Lung (tissue), 12 donors: ENCODE measurements around the gene TMOD2. TPM values are rescaled to one million over a fixed set of nuclear protein-coding genes. Genes with fewer than 3 reads are reported as not detected.

ENCODE experiments used
- ATAC-seq: fragments of 200-7000 bp; cut with Tn5 transposase; one replicate; pipeline ENCODE4 v1.9.1; 2020; ENCODE audit warnings: moderate number of reproducible peaks; ENCODE audit not compliant: insufficient read depth, low FRiP score
- DNase-seq, 3 donors: peaks; one replicate each; pipeline ENCODE4 v3.0.0-alpha.2; 2013 to 2017
- H3K27ac ChIP-seq, 2 donors: one replicate each; pipeline ENCODE4 v1.5.1; 2013; ENCODE audit warnings: mild to moderate bottlenecking in 2 of 2, moderate library complexity in 2 of 2, control low read depth in 1 of 2, inconsistent platforms in 1 of 2, low read depth in 1 of 2, low read length in 1 of 2
- H3K27me3 ChIP-seq, 3 donors: one replicate each; pipeline ENCODE4 v1.5.1; 2013; ENCODE audit warnings: low read length in 2 of 3; ENCODE audit not compliant: control insufficient read depth in 3 of 3, insufficient read depth in 3 of 3
- H3K36me3 ChIP-seq, 4 donors: one replicate each; pipeline ENCODE4 v1.5.1; 2013; ENCODE audit warnings: low read length in 4 of 4, mild to moderate bottlenecking in 1 of 4, moderate library complexity in 1 of 4; ENCODE audit not compliant: control insufficient read depth in 4 of 4, insufficient read depth in 4 of 4
- H3K4me1 ChIP-seq, 5 donors: one replicate each; pipeline ENCODE4 v1.5.1; 2013; ENCODE audit warnings: low read length in 5 of 5, mild to moderate bottlenecking in 2 of 5, moderate library complexity in 1 of 5; ENCODE audit not compliant: control insufficient read depth in 5 of 5, insufficient read depth in 5 of 5
- H3K4me3 ChIP-seq: one replicate; pipeline ENCODE4 v1.5.1; 2013; ENCODE audit warnings: mild to moderate bottlenecking, control low read depth, moderate library complexity
- H3K9ac ChIP-seq, 2 donors: one replicate each; pipeline ENCODE4 v1.5.1; 2013; ENCODE audit warnings: low read length in 2 of 2, control low read depth in 1 of 2; ENCODE audit not compliant: insufficient read depth in 1 of 2
- H3K9me3 ChIP-seq, 4 donors: one replicate each; pipeline ENCODE4 v1.5.1; 2013; ENCODE audit warnings: low read length in 3 of 4, mild to moderate bottlenecking in 1 of 4, moderate library complexity in 1 of 4; ENCODE audit not compliant: control insufficient read depth in 4 of 4, insufficient read depth in 3 of 4
- WGBS, 2 donors: extraction: QIAGEN DNeasy Blood & Tissue Kit; methylation state at CpG; one replicate each; pipeline ENCODE4 v1.1.7; 2013; 5-methylcytosine and 5-hydroxymethylcytosine counted together
- polyA plus RNA-seq, 2 donors: library from polyadenylated mRNA; stranded (reverse); fragments of 200-250 nt; gene quantifications; one replicate each; pipeline ENCODE4 v1.2.1, GENCODE V29; 2013
- total RNA-seq, 2 donors: library from RNA; depleted of rRNA in 1 of 2; stranded (reverse); fragments of >200 nt in 1 of 2; gene quantifications; one replicate each; pipeline ENCODE4 v1.2.1, GENCODE V29; 2014 to 2021
- TF ChIP-seq, protein P1 (sequence below): IDR thresholded peaks from 2 replicates; pipeline ENCODE4 v1.5.1; 2012; ENCODE audit warnings: mild to moderate bottlenecking; ENCODE audit errors: control extremely low read depth, extremely low read depth
- donor health status: control.
- donor health status: control.
- donor health status: Bipolar disorder and iron deficiency.
- donor health status: healthy.
- donor health status: DM: yes; HTN: yes; CAD: no.

TMOD2 gene
- total and polyA plus RNA-seq, 4 donors = 1.5 to 10.4 (median 5.8) TPM

DNA sequence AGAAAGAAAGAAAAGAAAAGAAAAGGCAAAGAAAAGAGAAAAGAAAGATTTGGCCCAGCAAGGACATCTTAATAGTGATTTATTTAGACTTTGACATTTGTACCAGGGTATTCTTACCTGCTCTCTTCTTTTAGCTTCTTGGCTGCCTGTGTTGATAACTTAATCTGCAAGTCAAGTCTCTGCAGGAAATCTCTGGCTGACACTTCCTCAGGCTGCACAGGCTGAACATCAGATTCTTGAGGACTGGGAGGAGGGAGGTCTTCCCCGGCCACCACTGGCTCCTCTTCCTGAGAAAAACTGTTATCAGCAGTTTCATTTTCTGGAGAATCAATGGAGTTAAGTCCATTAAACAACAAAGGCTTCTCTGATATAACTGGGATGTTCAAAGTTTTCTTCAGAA, 26.7 kb upstream of the TMOD2 start:
- no peak overlapping the region for H3K27ac ChIP-seq
- TF ChIP-seq, protein P1, sequence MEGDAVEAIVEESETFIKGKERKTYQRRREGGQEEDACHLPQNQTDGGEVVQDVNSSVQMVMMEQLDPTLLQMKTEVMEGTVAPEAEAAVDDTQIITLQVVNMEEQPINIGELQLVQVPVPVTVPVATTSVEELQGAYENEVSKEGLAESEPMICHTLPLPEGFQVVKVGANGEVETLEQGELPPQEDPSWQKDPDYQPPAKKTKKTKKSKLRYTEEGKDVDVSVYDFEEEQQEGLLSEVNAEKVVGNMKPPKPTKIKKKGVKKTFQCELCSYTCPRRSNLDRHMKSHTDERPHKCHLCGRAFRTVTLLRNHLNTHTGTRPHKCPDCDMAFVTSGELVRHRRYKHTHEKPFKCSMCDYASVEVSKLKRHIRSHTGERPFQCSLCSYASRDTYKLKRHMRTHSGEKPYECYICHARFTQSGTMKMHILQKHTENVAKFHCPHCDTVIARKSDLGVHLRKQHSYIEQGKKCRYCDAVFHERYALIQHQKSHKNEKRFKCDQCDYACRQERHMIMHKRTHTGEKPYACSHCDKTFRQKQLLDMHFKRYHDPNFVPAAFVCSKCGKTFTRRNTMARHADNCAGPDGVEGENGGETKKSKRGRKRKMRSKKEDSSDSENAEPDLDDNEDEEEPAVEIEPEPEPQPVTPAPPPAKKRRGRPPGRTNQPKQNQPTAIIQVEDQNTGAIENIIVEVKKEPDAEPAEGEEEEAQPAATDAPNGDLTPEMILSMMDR = no peak
- H3K27me3 ChIP-seq = no peaks in the 10 kb centered on the region

DNA sequence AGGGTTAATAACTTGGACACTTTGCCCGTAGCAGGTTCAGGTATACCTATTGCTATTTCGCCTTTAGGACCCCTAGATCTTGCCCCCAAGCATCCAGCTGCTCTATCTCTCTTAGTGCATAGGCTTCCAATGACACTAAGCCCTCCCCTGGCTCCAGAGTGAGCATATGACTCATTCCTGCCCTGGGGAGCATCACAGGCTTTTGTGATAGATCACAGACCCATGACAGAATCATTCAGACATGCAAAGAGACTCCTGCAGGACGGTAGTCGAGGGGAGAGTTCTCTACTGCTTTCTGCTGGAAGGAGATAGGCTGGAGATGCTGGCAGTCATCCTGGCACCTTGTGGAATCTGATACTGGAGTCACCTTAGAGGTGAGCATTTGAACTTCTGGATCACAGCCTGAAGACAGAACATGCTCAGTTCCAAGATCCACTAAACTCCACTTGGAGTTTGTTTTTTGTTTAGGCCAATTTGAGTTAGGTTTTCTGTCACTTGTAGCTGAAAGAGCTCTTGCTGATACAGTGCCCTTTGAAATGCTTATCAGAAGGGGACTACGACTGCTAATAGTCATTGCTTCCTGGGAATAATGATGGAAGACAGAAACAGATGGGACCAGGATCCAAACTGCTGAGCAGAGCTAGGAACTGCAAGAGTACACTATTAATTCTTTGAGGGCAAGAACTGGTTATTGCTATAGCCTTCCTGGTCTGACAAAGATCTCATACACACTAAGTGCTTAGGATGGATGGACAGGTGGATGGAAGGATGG, 24.9 kb upstream of the TMOD2 start:
- no peak for DNase-seq
- Histone ChIP-seq H3K27me3 (no peaks in the 10 kb centered on the region), H3K36me3 (no peaks in the 10 kb centered on the region), H3K4me1 (peaks cover 0 to 13% (median 1%) of the 10 kb centered on the region in 5 donors), H3K9ac (no peak overlapping the region), H3K4me3 (no peak overlapping the region), H3K27ac (no peak overlapping the region), H3K9me3 (no peaks in the 10 kb centered on the region)
- peak; percentile 69 for ATAC-seq
- TF ChIP-seq, protein P1 = no peak
- WGBS, 2 donors = 54 to 71% methylated on average over 5 of the region's 5 CpGs

More for the DNA sequence above, 26.7 kb upstream of the TMOD2 start:
- H3K36me3 ChIP-seq = peaks cover 0 to 4% (median 0%) of the 10 kb centered on the region in 4 donors
- H3K4me1 ChIP-seq = peaks cover 0 to 11% (median 0%) of the 10 kb centered on the region in 5 donors
- H3K4me3 ChIP-seq = no peak overlapping the region
- no peak overlapping the region for H3K9ac ChIP-seq
- H3K9me3 ChIP-seq = no peaks in the 10 kb centered on the region
- no peak for ATAC-seq
- no peak for DNase-seq
- 10 to 23% methylated on average over 1 of the region's 1 CpG for WGBS, 2 donors

DNA sequence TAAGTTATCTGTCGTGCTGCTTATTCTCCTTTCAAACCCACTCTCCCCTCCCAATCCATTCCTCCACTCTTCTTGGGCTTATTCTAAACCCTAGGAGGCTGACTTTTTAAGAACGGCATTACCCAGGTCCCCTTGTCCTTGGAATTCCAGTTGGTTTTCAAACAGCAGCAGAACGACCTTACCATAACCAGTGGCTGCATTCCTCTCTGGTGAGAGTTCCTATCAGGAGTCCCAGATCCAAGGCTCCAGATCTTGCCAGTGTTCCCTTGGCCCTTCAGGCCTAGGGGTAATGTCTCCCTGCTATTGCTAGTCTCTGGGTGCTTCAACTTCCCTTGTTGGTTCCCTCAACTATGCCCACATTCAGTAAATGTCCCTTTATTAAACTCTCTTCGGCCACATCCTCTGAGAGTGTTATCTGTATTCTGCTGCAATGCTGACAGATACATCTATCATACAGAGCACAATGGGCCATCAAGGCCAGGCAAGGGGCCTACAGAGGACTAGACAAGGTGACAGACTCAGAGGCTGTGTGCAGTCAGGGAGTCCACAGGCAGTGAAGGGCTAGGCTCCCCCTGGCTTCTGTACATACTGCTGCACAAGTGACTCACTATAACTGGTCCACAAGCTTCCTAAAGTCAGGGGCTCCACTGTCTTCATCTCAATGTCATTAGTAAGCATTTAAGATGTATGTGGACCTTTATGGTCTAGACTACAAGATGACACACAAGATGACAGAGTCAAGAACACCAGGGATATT, 24.1 kb upstream of the TMOD2 start:
- peaks cover 0 to 17% (median 7%) of the 10 kb centered on the region in 5 donors for H3K4me1 ChIP-seq
- no peak overlapping the region for H3K9ac ChIP-seq
- ATAC-seq = no peak
- H3K4me3 ChIP-seq = no peak overlapping the region
- TF ChIP-seq, protein P1 = no peak
- H3K36me3 ChIP-seq = no peaks in the 10 kb centered on the region
- H3K27me3 ChIP-seq = no peaks in the 10 kb centered on the region
- DNase-seq = no peak
- no peaks in the 10 kb centered on the region for H3K9me3 ChIP-seq
- no peak overlapping the region for H3K27ac ChIP-seq
- WGBS, 2 donors = 84 to 89% methylated on average over 4 of the region's 4 CpGs
